GM13977 (cell line): ENCODE measurements around the gene GIPC2.

Source experiments
- DNase-seq: peaks from one replicate; pipeline ENCODE4 v3.0.0; 2012; ENCODE audit warnings: low spot score
- in situ Hi-C: fragments of 300-500 bp; cut with MboI; formaldehyde crosslinking; loops from one replicate; pipeline ENCODE4 v1.12.0; 2022; ENCODE audit warnings: low sequenced_read_pairs, low pct_unique_long_range_greater_than_20kb, mixed read lengths, inconsistent platforms; ENCODE audit not compliant: unreplicated experiment
- TF ChIP-seq, protein P1 (sequence below): IDR thresholded peaks from 2 replicates; pipeline ENCODE4 v1.5.1; 2012; ENCODE audit warnings: mild to moderate bottlenecking, control low read depth; ENCODE audit not compliant: insufficient read depth; ENCODE audit errors: extremely low read depth, missing control alignments

GIPC2 gene

GRCh38 chr1:78044796-78045562 is 787 bp upstream of the GIPC2 start:
- TF ChIP-seq, protein P1, sequence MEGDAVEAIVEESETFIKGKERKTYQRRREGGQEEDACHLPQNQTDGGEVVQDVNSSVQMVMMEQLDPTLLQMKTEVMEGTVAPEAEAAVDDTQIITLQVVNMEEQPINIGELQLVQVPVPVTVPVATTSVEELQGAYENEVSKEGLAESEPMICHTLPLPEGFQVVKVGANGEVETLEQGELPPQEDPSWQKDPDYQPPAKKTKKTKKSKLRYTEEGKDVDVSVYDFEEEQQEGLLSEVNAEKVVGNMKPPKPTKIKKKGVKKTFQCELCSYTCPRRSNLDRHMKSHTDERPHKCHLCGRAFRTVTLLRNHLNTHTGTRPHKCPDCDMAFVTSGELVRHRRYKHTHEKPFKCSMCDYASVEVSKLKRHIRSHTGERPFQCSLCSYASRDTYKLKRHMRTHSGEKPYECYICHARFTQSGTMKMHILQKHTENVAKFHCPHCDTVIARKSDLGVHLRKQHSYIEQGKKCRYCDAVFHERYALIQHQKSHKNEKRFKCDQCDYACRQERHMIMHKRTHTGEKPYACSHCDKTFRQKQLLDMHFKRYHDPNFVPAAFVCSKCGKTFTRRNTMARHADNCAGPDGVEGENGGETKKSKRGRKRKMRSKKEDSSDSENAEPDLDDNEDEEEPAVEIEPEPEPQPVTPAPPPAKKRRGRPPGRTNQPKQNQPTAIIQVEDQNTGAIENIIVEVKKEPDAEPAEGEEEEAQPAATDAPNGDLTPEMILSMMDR = no peak
- DNase-seq = no peak
- in situ Hi-C loops = no loop called here

- TF ChIP-seq, protein P1 = no peak
- in situ Hi-C loops = no loop called here
- no peak for DNase-seq
Measured at GRCh38 chr1:78045563-78045925, 222 bp upstream of the GIPC2 start.

DNA sequence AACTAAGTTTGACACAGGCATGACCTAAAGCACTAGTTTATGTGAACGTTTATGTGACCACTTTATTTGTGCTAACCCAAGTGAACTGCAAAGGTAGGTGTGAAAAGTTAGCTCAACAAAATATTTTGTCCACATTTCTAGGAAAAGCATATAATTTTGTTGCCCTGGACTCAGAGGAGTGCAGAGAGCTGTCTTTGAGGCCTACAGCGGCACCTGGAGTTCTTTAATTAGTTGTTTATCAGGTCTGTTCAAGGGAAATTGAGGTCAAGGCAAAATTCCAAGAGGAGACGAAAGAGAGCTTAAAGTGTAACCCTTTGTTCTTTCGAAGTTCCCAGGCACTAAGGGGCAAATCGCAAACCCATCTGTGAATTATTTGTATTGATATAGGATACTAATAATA is 1.3 kb downstream of the GIPC2 start:
- TF ChIP-seq, protein P1 = no peak
- in situ Hi-C loops = no loop called here
- DNase-seq = no peak

GRCh38 chr1:78047631-78048030 is 1.9 kb downstream of the GIPC2 start:
- TF ChIP-seq, protein P1 = no peak
- no peak for DNase-seq
- in situ Hi-C loops = no loop called here

DNA sequence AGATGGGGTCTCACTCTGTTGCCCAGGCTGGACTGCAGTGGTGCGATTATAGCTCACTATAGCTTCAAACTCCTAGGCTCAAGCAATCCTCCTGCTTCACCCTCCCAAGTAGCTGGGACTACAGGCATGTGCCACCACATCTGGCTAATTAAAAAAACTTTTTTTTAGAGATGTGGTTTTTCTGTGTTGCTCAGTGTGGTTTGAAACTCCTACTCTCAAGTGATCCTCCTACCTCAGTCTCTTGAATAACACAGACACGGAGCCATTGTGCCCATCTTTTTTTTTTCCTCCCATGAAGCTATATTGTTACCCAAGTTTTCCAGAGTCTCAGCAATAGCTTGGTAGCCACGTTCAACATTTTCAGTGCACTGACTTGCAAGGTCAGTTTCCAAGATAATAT is 2.7 kb downstream of the GIPC2 start:
- TF ChIP-seq, protein P1 = no peak
- no peak for DNase-seq
- in situ Hi-C loops = no loop called here

- DNase-seq = no peak
- in situ Hi-C loops = no loop called here
- TF ChIP-seq, protein P1 = no peak
Measured at GRCh38 chr1:78049396-78049795, 3.6 kb downstream of the GIPC2 start.
